HepG2 (cell line): ENCODE data around the gene ACTR1A. TPM values are rescaled to one million over a fixed set of nuclear protein-coding genes. Genes with fewer than 3 reads are reported as not detected.

Experiments used
- ATAC-seq: fragments of 200-7000 bp; cut with Tn5 transposase; 3 replicates; pipeline ENCODE4 v1.9.1; 2020; ENCODE audit warnings: mild to moderate bottlenecking, moderate library complexity
- BruUV-seq: library from RNA; stranded (reverse); fragments of 400-500 nt; replicated peaks from 2 replicates; lab custom pipeline; 2021; lab: Mats Ljungman, UMichigan
- CTCF ChIA-PET: fragments of 300-600 bp; formaldehyde crosslinking; extraction: SDS; loops from one replicate; lab custom pipeline; 2021; ENCODE audit warnings: low total read pairs, inconsistent platforms, low intra/inter-chr PET ratio; lab: Yijun Ruan, JAX
- POLR2A ChIA-PET: fragments of 350-600 bp; sonication (Branson Sonifier 250); formaldehyde crosslinking; loops from one replicate; lab custom pipeline; 2020; ENCODE audit warnings: antibody characterized with exemption, inconsistent platforms; lab: Yijun Ruan, JAX
- DNase-seq: peaks from one replicate; pipeline ENCODE4 v3.0.0-alpha.2; 2015; ENCODE audit warnings: low spot score
- FAIRE-seq: peaks from 3 replicates; lab custom pipeline; 2011; peaks lifted over from hg19 to GRCh38; lab: Jason Lieb, UNC
- H2AFZ ChIP-seq: one replicate; pipeline ENCODE4 v1.6.1; 2011; ENCODE audit warnings: low read length, inconsistent platforms
- H3K27ac ChIP-seq: fragments of 300-600 bp; 3 replicates; pipeline ENCODE4 v1.8.0; 2011; ENCODE audit warnings: mixed run types, mild to moderate bottlenecking, mixed read lengths, low read length, inconsistent platforms; ENCODE audit not compliant: insufficient read depth; ENCODE audit errors: extremely low read length
- H3K27me3 ChIP-seq, 2 experiments: fragments of 200-600 bp in 1 of 2; 2 replicates in 1 of 2; 3 replicates in 1 of 2; pipeline versions ENCODE4 v1.6.0 to v1.8.0; 2011; ENCODE audit warnings: low read length in 2 of 2, mild to moderate bottlenecking in 2 of 2, moderate library complexity in 2 of 2, inconsistent platforms in 1 of 2; ENCODE audit not compliant: insufficient read depth in 2 of 2, control insufficient read depth in 1 of 2
- H3K36me3 ChIP-seq, 2 experiments: fragments of 200-600 bp in 1 of 2; replicated peaks in 1 of 2; 2 replicates in 1 of 2; 3 replicates in 1 of 2; pipeline versions ENCODE4 v1.5.1 to v1.8.0; 2011; ENCODE audit warnings: low read length in 2 of 2, inconsistent platforms in 1 of 2; ENCODE audit not compliant: insufficient read depth in 2 of 2, control insufficient read depth in 1 of 2
- H3K4me1 ChIP-seq: 2 replicates; pipeline ENCODE4 v1.5.1; 2012; ENCODE audit warnings: low read length, inconsistent platforms; ENCODE audit not compliant: insufficient read depth
- H3K4me2 ChIP-seq: 2 replicates; pipeline ENCODE4 v1.6.0; 2011; ENCODE audit warnings: low read depth, low read length, inconsistent platforms
- H3K4me3 ChIP-seq, 3 experiments: fragments of 200-600 bp in 1 of 3; sonication (generic), shearing (Covaris generic) in 1 of 3; replicated peaks in 1 of 3; 2 replicates each; pipeline ENCODE4 v1.5.1; 2011 to 2016; ENCODE audit warnings: low read length in 3 of 3, inconsistent platforms in 2 of 3, low read depth in 2 of 3, mild to moderate bottlenecking in 2 of 3, control low read depth in 1 of 3, mixed read lengths in 1 of 3; ENCODE audit not compliant: insufficient read depth in 1 of 3
- H3K79me2 ChIP-seq: one replicate; pipeline ENCODE4 v1.6.1; 2011; ENCODE audit warnings: low read length, inconsistent platforms; ENCODE audit not compliant: insufficient read depth
- H3K9ac ChIP-seq: 2 replicates; pipeline ENCODE4 v1.6.0; 2011; ENCODE audit warnings: mild to moderate bottlenecking, low read depth, low read length, inconsistent platforms; ENCODE audit not compliant: insufficient read depth
- H3K9me3 ChIP-seq: 2 replicates; pipeline ENCODE4 v1.5.1; 2012; ENCODE audit warnings: mild to moderate bottlenecking, low read length
- H4K20me1 ChIP-seq: 2 replicates; pipeline ENCODE4 v1.6.0; 2011; ENCODE audit warnings: inconsistent platforms, mild to moderate bottlenecking, low read length, moderate library complexity; ENCODE audit not compliant: insufficient read depth
- NR0B2 ChIP-seq: sonication (generic); formaldehyde crosslinking; IDR thresholded peaks from 2 replicates; pipeline ENCODE4 v1.4.0; 2020; ENCODE audit warnings: mild to moderate bottlenecking, missing genetic modification reagents
- SKIL ChIP-seq: sonication (generic); formaldehyde crosslinking; IDR thresholded peaks from 2 replicates; pipeline ENCODE4 v1.8.0; 2022; ENCODE audit warnings: missing genetic modification reagents, mild to moderate bottlenecking, moderate library complexity, borderline replicate concordance
- SMARCE1 ChIP-seq: fragments of 450-650 bp; IDR thresholded peaks from 2 replicates; pipeline ENCODE4 v1.6.1; 2017; ENCODE audit warnings: borderline replicate concordance
- SP5 ChIP-seq: IDR thresholded peaks from 2 replicates; pipeline ENCODE4 v1.6.1; 2016; ENCODE audit warnings: low read depth, borderline replicate concordance
- SUZ12 ChIP-seq: fragments of 150-350 bp; IDR thresholded peaks from 2 replicates; pipeline ENCODE4 v1.6.1; 2014; ENCODE audit warnings: low read depth, low read length
- ZNF577 ChIP-seq: sonication (generic); formaldehyde crosslinking; IDR thresholded peaks from 2 replicates; pipeline ENCODE4 v1.4.0; 2020; ENCODE audit warnings: mild to moderate bottlenecking, low read depth, missing genetic modification reagents, borderline replicate concordance
- ZNF703 ChIP-seq: sonication (generic); formaldehyde crosslinking; IDR thresholded peaks from 2 replicates; pipeline ENCODE4 v1.5.1; 2020; ENCODE audit warnings: missing genetic modification reagents, mild to moderate bottlenecking, moderate library complexity, borderline replicate concordance
- WGBS: methylation state at CpG from one replicate; pipeline ENCODE4 v1.1.6; 2017; ENCODE audit warnings: low lambda C conversion rate; 5-methylcytosine and 5-hydroxymethylcytosine counted together
- in situ Hi-C: cut with HindIII; loops from 2 replicates; pipeline ENCODE4 v1.10.0; 2017; ENCODE audit warnings: low pct_unique_long_range_greater_than_20kb; ENCODE audit not compliant: extremely low pct_ligation_motif_present
- intact Hi-C: fragments of 100-400 bp; cut with micrococcal nuclease; formaldehyde crosslinking; loops from one replicate; pipeline ENCODE4 v1.10.0; 2022; ENCODE audit not compliant: unreplicated experiment
- polyA plus RNA-seq, 8 experiments: library from polyadenylated mRNA; depleted of rRNA in 3 of 8; stranded (reverse) in 7 of 8; unstranded in 1 of 8; fragments of >200 nt; fragmentation: Illumina TruSeq in 4 of 8; extraction: Trizol in 4 of 8; gene quantifications; 2 replicates each; pipeline versions ENCODE4 v1.2.1 to v1.2.3, GENCODE V29; 2011 to 2016; ENCODE audit warnings: low read depth in 4 of 8, missing spikeins in 1 of 8, mixed read lengths in 1 of 8; ENCODE audit not compliant: insufficient read depth in 1 of 8
- total RNA-seq, 5 experiments: library from RNA; depleted of rRNA; stranded (reverse); fragments of >200 nt; fragmentation: Illumina TruSeq; extraction: Trizol; gene quantifications; 2 replicates each; pipeline ENCODE4 v1.2.3, GENCODE V29; 2016; ENCODE audit warnings: low read depth in 1 of 5
- TF ChIP-seq, protein P1 (sequence below): sonication (generic); formaldehyde crosslinking; IDR thresholded peaks from 2 replicates; pipeline ENCODE4 v1.4.0; 2020; ENCODE audit warnings: missing genetic modification reagents

The ACTR1A gene
- total and polyA plus RNA-seq, 2 of the 13 experiments (the other 11 are each of a cell fraction or from before 2014, with no cell fraction given): 59.6 to 62.8 TPM

GRCh38 chr10:102499356-102499755, 3.2 kb downstream of the ACTR1A start:
- intact Hi-C loops: no loop called here
- Histone ChIP-seq H3K36me3 (peaks cover 0 to 2% of the 10 kb centered on the region in 2 experiments; a peak in 1 of 5 replicates), H3K9ac (no peak overlapping the region), H3K27me3 (no peaks in the 10 kb centered on the region; a peak in 1 of 5 replicates), H4K20me1 (no peaks in the 10 kb centered on the region; the same call in 1 of the 2 replicates), H3K9me3 (no peaks in the 10 kb centered on the region), H2AFZ (no peak overlapping the region), H3K4me3 (no peak overlapping the region), H3K4me2 (no peak overlapping the region), H3K4me1 (peaks cover 31% of the 10 kb centered on the region), H3K79me2 (peaks cover 63% of the 10 kb centered on the region), H3K27ac (no peak overlapping the region)
- ATAC-seq (no peak), DNase-seq (no peak), FAIRE-seq (no peak)
- POLR2A ChIA-PET: no interaction called here
- WGBS: 96% methylated on average over 3 of the region's 3 CpGs
- CTCF ChIA-PET: no interaction called here
- in situ Hi-C loops: no loop called here
- BruUV-seq: no TSS peak
- TF ChIP-seq SMARCE1 (no peak), SKIL (CRISPR knock-in tag) (no peak), ZNF703 (CRISPR knock-in tag) (no peak), SP5 (no peak), NR0B2 (no peak), ZNF577 (CRISPR knock-in tag) (no peak), SUZ12 (no peak)
- TF ChIP-seq, protein P1, sequence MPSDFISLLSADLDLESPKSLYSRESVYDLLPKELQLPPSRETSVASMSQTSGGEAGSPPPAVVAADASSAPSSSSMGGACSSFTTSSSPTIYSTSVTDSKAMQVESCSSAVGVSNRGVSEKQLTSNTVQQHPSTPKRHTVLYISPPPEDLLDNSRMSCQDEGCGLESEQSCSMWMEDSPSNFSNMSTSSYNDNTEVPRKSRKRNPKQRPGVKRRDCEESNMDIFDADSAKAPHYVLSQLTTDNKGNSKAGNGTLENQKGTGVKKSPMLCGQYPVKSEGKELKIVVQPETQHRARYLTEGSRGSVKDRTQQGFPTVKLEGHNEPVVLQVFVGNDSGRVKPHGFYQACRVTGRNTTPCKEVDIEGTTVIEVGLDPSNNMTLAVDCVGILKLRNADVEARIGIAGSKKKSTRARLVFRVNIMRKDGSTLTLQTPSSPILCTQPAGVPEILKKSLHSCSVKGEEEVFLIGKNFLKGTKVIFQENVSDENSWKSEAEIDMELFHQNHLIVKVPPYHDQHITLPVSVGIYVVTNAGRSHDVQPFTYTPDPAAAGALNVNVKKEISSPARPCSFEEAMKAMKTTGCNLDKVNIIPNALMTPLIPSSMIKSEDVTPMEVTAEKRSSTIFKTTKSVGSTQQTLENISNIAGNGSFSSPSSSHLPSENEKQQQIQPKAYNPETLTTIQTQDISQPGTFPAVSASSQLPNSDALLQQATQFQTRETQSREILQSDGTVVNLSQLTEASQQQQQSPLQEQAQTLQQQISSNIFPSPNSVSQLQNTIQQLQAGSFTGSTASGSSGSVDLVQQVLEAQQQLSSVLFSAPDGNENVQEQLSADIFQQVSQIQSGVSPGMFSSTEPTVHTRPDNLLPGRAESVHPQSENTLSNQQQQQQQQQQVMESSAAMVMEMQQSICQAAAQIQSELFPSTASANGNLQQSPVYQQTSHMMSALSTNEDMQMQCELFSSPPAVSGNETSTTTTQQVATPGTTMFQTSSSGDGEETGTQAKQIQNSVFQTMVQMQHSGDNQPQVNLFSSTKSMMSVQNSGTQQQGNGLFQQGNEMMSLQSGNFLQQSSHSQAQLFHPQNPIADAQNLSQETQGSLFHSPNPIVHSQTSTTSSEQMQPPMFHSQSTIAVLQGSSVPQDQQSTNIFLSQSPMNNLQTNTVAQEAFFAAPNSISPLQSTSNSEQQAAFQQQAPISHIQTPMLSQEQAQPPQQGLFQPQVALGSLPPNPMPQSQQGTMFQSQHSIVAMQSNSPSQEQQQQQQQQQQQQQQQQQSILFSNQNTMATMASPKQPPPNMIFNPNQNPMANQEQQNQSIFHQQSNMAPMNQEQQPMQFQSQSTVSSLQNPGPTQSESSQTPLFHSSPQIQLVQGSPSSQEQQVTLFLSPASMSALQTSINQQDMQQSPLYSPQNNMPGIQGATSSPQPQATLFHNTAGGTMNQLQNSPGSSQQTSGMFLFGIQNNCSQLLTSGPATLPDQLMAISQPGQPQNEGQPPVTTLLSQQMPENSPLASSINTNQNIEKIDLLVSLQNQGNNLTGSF (CRISPR knock-in tag): no peak
